ENCODE data around the gene VWA2.

DNA sequence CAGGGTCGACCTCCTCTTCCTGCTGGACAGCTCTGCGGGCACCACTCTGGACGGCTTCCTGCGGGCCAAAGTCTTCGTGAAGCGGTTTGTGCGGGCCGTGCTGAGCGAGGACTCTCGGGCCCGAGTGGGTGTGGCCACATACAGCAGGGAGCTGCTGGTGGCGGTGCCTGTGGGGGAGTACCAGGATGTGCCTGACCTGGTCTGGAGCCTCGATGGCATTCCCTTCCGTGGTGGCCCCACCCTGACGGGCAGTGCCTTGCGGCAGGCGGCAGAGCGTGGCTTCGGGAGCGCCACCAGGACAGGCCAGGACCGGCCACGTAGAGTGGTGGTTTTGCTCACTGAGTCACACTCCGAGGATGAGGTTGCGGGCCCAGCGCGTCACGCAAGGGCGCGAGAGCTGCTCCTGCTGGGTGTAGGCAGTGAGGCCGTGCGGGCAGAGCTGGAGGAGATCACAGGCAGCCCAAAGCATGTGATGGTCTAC, 46.9 kb downstream of the VWA2 start:
- TF ChIP-seq POLR2AphosphoS5 (IDR thresholded peaks at IDR 0.05; ENCODE audit: insufficient read depth, low read depth, low read length) (no peak), POLR2A (IDR thresholded peaks at IDR 0.05; ENCODE audit: low read depth, low read length) (no peak)
- TF ChIP-seq, protein P1, sequence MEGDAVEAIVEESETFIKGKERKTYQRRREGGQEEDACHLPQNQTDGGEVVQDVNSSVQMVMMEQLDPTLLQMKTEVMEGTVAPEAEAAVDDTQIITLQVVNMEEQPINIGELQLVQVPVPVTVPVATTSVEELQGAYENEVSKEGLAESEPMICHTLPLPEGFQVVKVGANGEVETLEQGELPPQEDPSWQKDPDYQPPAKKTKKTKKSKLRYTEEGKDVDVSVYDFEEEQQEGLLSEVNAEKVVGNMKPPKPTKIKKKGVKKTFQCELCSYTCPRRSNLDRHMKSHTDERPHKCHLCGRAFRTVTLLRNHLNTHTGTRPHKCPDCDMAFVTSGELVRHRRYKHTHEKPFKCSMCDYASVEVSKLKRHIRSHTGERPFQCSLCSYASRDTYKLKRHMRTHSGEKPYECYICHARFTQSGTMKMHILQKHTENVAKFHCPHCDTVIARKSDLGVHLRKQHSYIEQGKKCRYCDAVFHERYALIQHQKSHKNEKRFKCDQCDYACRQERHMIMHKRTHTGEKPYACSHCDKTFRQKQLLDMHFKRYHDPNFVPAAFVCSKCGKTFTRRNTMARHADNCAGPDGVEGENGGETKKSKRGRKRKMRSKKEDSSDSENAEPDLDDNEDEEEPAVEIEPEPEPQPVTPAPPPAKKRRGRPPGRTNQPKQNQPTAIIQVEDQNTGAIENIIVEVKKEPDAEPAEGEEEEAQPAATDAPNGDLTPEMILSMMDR (IDR thresholded peaks at IDR 0.05; ENCODE audit: extremely low read depth in 1 of 2, insufficient read depth in 1 of 2, low read depth in 1 of 2, low read length in 2 of 2): no peak
